HG02852 (cell line): ENCODE measurements around the gene PUM1.
"Not testable (repeated sequence)": the region's sequence is repeated elsewhere in the genome, so short reads cannot be mapped to it uniquely, and the experiment has no call there.

ENCODE experiments used
- ATAC-seq: cut with Tn5 transposase; IDR thresholded peaks from one replicate; pipeline ENCODE4 v1.9.1; 2021; ENCODE audit warnings: mild to moderate bottlenecking, moderate library complexity; ENCODE audit not compliant: unreplicated experiment

The PUM1 gene

DNA sequence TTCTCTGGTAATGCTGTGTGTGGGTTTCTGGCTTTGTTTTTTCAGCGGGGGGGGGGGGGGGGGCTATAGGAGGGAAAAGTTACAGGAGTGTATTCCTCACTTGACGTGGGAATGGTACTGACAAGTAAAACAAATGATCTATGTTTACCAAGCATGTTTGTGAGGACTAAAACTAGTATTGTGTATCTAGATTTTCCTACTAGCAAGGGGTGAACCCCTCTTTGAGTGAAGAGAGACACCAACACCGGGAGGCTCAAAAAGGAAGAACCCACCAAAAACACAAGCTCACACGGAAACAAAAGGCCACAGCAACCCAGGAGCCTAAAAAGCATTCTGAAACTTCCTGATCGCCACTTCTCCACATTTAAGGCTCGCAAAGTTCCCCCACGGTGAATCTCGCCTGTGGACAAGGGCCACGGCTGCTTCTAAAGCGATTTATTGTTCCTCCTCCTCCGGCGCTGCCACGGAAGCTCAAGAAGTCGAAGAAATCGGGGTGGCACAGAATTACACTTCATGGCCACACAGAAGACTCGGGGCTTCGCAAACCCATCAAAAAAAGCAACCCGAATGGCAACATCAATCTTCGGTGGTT lies 703 bp downstream of the PUM1 start:
- no peak for ATAC-seq

DNA sequence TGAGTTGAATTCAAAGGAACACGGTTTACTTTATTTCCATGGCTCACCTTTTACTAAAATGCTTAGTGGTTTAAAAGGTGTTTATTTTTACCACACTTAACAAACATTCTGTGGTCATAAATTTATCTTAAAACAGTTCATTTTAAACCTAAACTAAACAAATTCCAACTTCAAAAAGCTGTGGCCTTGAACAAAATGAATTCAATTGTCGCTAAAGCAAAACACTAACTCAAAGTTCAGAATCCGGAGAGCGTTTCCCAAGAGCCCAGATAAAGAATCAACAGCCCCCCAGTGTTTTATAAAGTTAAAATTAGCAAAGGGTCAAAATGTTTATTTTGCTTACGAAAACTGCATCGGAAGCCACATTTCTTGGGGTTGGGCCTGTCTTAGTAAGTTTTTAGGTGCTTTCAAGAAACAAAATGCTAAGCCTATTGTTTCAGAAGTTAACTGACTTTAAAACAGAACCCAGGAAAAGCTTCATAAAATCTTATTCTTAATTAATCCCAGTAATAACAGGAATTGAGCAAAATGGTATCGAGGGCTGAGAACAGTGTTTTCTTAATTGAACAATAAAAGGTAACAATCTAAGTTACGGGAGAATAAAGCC lies 1.3 kb downstream of the PUM1 start:
- no peak for ATAC-seq

GRCh38 chr1:31063631-31064030 lies 1.9 kb downstream of the PUM1 start:
- ATAC-seq = no peak

- ATAC-seq = no peak
Observed at GRCh38 chr1:31062867-31063380, 2.6 kb downstream of the PUM1 start.

DNA sequence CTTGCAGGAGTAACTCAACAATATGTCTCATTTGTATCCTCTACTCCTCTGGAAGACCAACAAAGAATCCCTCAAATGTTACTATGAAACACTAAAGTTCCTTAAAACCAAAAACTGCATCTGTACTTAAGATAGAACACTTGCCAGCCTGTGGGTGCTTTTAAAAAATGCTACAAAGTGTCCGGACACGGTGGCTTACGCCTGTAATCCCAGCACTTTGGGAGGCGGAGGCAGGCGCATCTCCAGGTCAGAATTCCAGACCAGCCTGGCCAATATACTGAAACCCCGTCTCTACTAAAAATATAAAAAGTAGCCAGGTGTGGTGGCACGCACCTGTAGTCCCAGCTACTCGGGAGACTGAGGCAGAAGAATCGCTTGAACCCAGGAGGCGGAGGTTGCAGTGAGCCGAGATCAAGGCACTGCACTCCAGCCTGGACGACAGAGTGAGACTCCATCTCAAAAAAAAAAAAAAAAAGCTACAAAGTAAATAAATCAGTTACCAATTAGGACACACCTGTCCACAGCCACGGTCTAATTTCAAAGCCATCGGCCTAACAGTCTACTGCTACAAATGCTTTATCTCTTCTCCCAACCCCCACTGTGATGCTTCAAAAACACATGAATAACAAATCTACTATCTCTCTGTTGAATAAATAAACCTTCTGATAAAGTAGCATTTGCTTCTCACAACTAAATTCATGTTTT lies 3.2 kb downstream of the PUM1 start:
- ATAC-seq = not testable (repeated sequence)

DNA sequence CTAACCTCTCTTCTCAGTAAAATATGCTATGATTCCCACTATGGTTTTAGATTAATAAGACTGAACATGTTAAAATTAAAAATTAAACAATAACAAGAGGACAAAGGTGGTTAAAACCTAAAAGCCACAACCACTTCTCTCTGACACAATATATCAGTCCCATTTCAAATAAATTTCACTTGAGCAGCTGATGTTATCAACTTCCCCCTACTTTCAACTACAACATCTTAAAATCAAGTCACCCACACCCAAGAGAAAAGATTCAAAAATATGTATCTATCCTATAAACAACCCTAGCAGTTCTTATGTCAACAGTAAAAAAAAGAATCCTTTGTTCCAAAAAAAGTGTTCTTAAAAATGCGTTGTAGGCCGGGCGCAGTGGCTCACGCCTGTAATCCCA lies 7.5 kb downstream of the PUM1 start:
- no peak for ATAC-seq

DNA sequence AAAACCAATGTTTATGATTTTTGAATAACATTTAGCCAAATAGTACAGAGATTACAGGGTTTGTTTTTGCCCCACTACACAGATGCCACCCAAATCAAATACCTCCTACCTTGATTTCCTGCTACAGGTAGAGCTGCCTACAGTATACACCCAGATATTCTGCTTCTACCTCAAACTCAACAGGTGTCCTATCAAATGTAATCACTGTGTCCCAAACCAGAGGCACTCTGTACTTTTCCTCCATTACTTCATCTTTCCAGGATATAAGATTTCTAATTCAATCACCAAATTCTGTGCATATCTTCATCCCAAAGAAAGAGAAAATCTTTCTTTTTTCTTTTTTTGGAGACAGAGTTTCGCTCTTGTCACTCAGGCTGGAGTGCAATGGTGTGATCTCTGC lies 9.6 kb downstream of the PUM1 start:
- ATAC-seq = no peak

DNA sequence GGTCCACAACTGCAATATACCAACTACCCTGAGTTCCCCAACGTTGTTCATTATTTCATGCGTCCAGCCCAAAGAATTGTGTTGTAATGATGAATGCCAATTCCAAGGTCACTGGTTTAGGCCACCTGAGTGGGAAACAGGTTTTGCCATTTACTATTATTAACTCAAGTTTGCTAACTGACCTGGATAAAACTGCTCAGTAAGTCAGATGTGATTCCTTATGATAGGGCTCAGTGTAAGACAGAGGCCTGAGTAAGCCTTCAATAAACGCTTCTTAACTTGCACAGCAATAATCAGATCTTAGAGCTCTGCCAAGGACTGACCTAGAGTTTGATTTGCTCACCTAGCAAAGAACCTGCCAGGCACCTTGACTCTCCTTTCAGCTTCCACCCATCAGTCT lies 10.0 kb downstream of the PUM1 start:
- ATAC-seq = no peak

DNA sequence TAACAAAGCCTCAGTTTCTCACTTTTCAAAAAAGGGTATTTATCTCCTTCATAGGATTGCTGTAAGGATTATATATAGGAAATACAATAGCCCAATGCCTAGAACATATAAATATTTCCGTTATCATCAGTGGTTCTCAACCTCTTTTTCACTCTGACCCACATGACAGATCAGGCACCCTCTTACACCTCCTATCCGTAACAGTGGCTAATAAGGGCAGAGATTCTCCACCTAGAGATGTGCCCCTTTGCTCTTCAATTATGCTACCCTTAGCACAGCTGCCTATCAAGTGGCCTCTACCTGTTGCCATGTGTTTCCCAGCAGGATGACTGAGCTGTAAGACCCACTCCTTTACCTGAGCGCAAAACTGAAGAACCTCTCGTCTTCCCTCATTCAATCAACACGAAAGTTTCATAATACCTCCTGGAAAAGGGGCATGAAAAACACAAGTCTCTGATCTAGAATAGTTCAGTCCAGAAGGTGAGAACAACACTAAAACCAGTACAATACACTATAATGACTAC lies 10.5 kb downstream of the PUM1 start:
- no peak for ATAC-seq

DNA sequence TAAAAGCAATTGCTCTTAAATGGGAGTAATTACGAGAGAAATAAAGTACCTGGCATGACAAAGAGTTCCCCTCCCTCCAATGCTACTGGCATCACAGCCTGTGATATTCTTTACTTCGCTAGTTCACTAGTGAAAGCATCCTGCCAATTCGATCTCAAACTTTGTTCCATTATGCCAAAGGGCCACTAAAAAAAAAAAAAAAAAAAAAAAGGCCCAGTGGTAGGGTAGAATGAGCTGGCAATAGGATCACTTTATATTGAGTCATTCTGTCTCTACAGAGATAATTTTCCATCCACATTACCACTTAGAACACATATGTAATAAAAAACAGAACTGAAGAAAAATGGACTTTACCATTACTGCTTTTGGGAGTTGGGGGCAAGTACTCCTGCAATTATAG lies 11.2 kb downstream of the PUM1 start:
- no peak for ATAC-seq

GRCh38 chr1:31052613-31053012 lies 12.9 kb downstream of the PUM1 start:
- ATAC-seq = not testable (repeated sequence)

DNA sequence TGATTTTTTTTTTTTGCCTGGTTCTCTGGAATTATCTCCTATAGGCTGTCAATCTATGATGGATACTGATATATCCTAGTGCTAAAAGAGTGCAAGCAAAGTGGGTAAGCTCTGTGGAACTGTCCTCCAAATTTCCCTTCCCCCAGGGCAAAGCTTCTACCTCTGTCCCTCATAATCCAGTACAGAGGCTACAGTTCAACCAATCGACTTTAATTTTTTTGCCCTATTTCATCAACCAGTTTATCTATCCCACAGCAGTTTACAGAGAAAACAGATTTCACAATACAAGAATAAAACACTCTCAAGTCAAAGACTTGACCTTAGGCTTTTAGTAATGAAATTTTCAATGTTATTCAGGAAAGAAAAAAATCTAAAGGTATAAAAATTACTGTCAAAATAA lies 13.9 kb downstream of the PUM1 start:
- no peak for ATAC-seq

DNA sequence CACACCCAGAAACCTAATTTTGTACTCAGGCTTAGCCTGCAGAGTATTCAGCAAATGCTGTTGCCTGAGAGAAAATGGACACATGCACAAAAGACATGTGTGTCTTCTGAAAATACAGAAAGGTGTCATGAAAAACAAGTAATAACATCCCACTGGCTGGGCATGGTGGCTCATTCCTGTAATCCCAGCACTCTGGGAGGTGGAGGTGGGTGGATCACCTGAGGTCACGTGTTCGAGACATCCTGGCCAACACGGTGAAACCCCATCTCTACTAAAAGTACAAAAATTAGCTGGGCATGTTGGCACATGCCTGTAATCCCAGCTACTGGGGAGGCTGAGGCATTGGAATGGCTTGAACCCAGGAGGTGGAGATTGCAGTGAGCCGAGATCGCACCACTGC lies 18.0 kb downstream of the PUM1 start:
- ATAC-seq = not testable (repeated sequence)

- ATAC-seq = no peak
Observed at GRCh38 chr1:31043631-31044030, 21.9 kb downstream of the PUM1 start.

DNA sequence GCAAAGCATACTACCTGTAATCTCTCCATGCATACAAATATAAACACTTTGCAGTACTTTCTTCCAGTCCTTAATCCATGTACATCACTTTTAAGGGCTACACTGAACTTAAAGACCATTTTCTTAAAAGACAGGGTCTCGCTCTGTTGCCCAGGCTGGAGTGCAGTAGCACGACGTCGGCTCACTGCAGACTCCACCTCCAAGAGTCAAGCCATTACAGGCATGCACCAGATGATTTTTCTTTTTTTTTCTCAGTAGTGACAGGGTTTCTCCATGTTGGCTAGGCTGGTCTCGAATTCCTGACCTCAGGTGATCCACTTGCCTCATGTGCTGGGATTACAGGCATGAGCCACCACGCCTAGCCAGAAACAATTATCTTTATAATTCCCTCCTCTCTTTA lies 22.9 kb downstream of the PUM1 start:
- no peak for ATAC-seq

DNA sequence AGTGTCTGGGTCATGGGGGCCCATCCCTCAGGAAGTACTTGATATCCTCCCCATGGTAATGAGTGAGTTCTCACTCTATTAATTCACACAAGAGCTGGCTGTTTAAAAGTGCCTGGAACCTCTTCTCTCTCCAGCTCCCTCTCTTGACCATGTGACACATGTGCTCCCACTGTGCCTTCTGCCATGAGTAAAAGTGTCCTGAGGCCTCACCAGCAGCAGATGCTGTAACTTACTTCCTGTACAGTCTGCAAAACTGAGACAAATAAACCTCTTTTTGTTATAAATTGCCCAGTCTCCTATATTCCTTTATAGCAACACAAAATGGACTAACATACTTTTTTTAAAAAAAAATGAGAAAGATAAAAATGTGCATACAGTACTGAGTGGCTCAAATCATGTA lies 24.0 kb downstream of the PUM1 start:
- no peak for ATAC-seq

- ATAC-seq = no peak
Observed at GRCh38 chr1:31040038-31040437, 25.5 kb downstream of the PUM1 start.

DNA sequence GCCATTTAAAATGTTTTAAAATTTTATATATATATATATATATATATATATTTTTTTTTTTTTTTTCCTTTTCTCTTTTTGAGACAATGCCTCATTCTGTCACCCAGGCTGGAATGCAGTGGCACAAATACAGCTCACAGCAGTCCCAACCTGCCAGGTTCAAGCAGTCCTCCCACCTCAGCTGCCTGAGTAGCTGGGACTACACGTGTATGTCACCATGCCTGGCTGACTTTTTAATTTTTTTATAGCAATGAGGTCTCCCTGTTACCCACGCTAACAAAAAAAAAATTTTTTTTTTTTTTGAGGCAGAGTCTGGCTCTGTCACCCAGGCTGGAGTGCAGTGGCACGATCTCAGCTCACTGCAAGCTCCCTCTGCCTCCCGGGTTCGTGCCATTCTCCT lies 26.6 kb downstream of the PUM1 start:
- ATAC-seq = not testable (repeated sequence)

GRCh38 chr1:31038360-31038759 lies 27.2 kb downstream of the PUM1 start:
- no peak for ATAC-seq

DNA sequence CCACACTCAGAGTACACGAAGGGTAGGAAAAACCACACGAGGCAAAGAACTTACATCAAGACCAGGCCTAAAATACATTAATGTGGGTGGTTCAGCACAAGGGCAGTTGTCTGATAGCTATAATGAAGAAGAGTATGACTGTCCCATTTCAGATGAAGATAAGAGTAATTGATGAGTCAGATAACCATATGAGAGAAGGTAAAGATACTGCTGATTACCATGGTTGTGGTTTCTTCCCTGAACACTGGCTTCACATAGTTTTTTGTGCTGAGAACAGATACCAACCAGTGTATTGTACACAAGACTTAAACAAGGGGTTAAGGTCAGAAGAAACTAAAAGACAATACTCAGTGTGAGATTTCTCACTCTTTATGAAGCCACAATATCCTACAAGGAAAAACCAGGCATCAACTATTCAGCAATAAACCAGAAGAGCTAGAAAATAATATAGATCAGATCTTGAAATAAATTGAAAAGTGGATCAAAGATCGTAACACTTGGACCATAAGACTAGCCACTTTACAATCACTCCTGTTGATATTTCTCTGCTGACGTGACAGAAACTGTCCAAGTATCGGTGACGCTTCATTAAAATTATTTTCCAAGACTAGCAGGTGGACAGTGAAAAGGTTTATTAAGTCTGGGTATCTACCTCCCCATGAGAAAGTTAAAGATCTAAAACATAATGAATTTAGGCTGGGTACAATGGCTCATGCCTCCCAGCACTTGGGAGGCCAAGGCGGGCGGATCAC lies 28.6 kb downstream of the PUM1 start:
- ATAC-seq = no peak

DNA sequence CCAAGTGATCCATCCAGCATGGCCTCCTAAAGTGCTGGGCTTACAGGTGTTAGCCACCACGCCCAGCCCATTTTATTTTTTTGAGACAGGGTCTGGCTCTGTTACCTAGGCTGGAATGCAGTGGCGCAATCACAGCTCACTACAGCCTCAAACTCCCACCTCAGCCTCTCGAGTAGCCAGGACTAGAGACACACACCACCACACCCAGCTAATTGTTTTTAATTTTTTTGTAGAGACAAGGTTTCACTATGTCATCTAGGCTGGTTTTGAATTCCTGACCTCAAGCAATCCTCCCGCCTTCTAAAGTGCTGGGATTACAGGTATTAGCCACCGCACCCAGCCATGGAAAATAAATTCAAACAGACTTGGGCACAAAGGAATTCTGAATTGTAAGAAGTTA lies 31.9 kb downstream of the PUM1 start:
- no peak for ATAC-seq
